ENCODE results near the gene DUSP7.

Gene DUSP7

DNA sequence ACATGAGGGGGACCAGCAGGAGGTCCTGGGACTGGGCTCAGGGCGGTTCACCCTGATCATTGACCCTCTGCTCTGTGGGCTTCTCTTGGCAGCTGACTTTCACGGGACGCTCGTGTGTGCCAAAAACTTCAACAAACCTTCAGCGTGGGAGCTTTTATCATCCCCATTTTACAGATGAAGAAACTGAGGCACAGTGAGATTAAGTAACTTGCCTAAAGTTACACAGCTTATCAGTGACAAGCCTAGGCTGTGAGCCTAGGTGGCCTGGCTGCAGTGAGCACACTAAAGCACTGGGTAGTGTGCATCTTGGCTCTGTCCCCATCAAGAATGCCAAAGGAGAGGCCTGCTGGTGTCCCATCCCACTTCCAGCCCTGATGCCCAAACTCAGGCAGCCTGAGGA lies 23.6 kb upstream of the DUSP7 start:
- H3K36me3 Mint-ChIP-seq (ENCODE audit: low read depth), result no peaks in the 10 kb centered on the region
- H3K9me3 Mint-ChIP-seq, result no peaks in the 10 kb centered on the region
- no peaks in the 10 kb centered on the region for H3K27me3 Mint-ChIP-seq (ENCODE audit: low read depth)
- no peaks in the 10 kb centered on the region for H3K4me1 Mint-ChIP-seq (ENCODE audit: low read depth)
- H3K4me3 Mint-ChIP-seq, result no peak overlapping the region
- no peak overlapping the region for H3K27ac Mint-ChIP-seq

DNA sequence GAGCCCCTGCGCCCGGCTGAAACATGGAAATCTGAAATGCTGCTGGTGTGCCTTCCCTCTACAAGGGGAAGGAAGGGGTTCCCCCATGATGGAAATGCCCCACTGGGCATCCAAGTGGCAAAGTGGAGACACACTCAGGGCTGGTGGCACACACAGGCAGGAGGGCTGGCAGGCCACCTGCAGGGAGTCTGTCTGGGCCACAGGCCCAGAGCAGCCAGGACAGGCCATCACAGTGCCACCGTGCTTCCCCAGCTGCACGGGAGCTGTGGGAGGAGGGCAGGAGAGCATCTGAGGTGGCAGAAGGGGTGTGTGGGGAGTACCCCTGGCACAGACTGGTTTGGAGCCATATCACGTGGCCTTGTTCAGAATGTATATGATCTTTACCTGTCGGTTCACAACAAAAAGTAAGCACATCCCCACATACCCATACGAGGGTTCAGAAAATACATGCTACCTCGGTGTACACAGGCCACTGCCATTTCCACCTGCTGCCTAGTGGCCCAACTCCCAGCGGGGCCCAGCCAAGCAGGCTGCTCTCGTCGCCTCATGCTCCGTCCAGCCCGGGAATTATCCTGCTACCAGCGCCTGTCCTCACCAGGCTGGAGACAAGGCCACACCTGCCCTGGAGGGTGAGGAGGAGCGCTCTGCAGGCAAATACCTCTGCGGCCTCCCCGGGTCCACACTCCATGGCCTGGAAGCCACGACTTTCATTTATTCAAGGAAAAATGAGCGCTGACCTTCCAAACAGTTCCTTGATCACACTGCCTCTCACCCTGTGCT lies 22.6 kb upstream of the DUSP7 start:
- H3K27me3 Mint-ChIP-seq (ENCODE audit: low read depth), result no peaks in the 10 kb centered on the region
- H3K36me3 Mint-ChIP-seq (ENCODE audit: low read depth), result no peaks in the 10 kb centered on the region
- no peak overlapping the region for H3K4me3 Mint-ChIP-seq
- no peaks in the 10 kb centered on the region for H3K4me1 Mint-ChIP-seq (ENCODE audit: low read depth)
- H3K9me3 Mint-ChIP-seq, result no peaks in the 10 kb centered on the region
- no peak overlapping the region for H3K27ac Mint-ChIP-seq

DNA sequence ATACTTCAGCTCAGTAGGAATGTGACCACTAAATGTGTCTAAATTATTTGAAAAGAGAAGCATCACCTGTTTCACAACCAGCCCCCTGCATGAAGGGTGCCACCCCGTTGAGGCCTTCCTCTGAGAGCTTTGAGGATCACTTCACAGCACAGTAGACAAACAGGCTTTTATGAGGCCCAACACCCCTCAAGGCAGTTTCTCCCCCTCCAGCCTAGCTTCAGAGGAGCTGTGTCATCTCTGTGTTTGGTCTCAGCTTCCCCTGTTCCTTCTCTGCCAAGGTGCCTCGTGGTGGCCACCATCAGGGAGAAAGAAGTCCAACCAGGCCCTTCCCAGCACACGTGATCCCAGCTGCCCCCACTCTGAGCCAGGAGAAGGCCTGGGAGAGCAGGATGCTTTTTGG lies 21.6 kb upstream of the DUSP7 start:
- H3K4me3 Mint-ChIP-seq, result no peak overlapping the region
- no peaks in the 10 kb centered on the region for H3K4me1 Mint-ChIP-seq (ENCODE audit: low read depth)
- H3K36me3 Mint-ChIP-seq (ENCODE audit: low read depth), result no peaks in the 10 kb centered on the region
- H3K9me3 Mint-ChIP-seq, result no peaks in the 10 kb centered on the region
- no peaks in the 10 kb centered on the region for H3K27me3 Mint-ChIP-seq (ENCODE audit: low read depth)
- no peak overlapping the region for H3K27ac Mint-ChIP-seq

DNA sequence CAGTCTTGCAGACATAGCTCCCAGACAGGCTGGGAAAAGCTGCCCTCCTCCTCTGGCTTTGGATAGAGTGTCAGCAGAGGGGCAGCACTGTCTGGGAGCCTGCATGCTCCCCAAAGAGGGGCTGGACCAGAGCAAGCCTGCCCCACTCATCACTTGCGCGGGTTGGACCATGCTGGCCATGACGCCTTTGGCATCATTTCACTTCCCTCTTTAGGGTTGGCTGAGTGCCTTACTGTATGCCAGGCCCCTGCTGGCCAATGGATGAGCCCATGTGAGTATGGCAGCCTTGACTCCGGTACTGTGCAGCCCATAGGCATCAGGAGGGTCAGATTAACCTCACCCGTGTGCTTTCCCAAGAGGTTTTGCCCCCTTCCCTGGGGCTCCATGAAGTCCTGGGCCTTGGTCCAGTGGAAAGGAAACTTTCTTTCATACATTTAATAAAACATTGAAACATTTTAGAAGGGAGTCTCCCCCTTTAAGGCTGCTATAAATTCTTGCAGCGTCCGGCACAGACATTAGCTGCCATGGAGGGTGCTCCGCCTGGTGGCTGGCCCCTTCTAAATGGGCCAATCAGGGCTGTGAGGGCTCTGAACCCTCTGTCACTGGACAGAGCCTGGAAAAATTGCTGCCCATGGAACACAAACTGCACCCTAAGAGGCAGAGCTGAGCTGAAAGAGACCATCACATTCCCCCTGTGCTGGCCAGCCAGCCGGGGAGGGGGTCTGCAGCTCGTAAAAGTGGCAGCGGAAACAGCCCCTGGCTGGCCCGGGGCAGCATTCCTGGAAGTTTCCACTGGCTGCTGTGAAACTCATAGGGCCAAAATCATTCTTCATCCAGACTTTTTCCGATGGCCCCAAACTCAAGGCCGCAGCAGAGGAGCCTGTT lies 20.8 kb upstream of the DUSP7 start:
- H3K27ac Mint-ChIP-seq, result no peak overlapping the region
- no peaks in the 10 kb centered on the region for H3K27me3 Mint-ChIP-seq (ENCODE audit: low read depth)
- no peaks in the 10 kb centered on the region for H3K9me3 Mint-ChIP-seq
- no peaks in the 10 kb centered on the region for H3K36me3 Mint-ChIP-seq (ENCODE audit: low read depth)
- H3K4me1 Mint-ChIP-seq (ENCODE audit: low read depth), result no peaks in the 10 kb centered on the region
- H3K4me3 Mint-ChIP-seq, result no peak overlapping the region

DNA sequence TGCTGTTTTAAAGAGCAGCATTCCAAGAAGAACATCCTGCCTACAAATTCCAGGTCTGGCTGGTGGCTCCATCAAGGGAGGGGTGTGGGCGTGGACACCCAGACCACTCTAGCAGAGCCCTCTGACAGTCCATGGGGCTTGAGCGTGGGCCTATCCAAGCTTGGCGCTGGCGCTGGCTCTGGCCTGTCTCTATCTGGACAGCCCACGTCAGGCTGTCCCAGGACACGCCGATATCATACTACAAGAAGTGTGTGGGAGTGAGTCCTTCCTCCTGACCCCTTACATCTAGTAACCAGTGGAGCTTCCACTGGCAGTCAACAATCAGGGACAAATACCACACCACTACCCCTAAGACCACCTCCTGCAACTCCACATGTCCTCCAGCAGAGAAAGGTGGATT lies 17.1 kb upstream of the DUSP7 start:
- no peaks in the 10 kb centered on the region for H3K27me3 Mint-ChIP-seq (ENCODE audit: low read depth)
- H3K36me3 Mint-ChIP-seq (ENCODE audit: low read depth), result no peaks in the 10 kb centered on the region
- H3K27ac Mint-ChIP-seq, result no peak overlapping the region
- H3K9me3 Mint-ChIP-seq, result no peaks in the 10 kb centered on the region
- no peak overlapping the region for H3K4me3 Mint-ChIP-seq
- H3K4me1 Mint-ChIP-seq (ENCODE audit: low read depth), result no peaks in the 10 kb centered on the region

DNA sequence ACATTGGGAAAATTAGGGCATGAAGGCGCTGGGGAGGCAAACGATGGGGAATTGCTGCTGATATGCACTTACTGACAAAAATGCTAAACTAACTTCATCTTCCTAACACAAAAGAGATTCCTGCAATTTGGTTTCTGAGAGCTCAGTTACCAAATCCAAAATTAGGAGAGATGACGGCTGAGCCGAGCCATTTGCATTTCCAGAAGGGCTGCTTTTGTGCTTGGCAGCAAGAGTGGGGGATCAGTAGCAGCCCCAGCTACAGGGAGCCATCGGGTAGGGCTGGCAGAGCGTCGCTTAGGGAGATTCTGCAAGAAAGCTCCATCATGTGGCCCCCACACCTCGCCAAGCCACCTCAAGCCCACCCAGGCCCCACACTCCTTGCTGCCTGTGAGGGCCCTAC lies 16.1 kb upstream of the DUSP7 start:
- no peaks in the 10 kb centered on the region for H3K4me1 Mint-ChIP-seq (ENCODE audit: low read depth)
- no peaks in the 10 kb centered on the region for H3K27me3 Mint-ChIP-seq (ENCODE audit: low read depth)
- no peaks in the 10 kb centered on the region for H3K9me3 Mint-ChIP-seq
- H3K36me3 Mint-ChIP-seq (ENCODE audit: low read depth), result no peaks in the 10 kb centered on the region
- H3K4me3 Mint-ChIP-seq, result no peak overlapping the region
- no peak overlapping the region for H3K27ac Mint-ChIP-seq

DNA sequence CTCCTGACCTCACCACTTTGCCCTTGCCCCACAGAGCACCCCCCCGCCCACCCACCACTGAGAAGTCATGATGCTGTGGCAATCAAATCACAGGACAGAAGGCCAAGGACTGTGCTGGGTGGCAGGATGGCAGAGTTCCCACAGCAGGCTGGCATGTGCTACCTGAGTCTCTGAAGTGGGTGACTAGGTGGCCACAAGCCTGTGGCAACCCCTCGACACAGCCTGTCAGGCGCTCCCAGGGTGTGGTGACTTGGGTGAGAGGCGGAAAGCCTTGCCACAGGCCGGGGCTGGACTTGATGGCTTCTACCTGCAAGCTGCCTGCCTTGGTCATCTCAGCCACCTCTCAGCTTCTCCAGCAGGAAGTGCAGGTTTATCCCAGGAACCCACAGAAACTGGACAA lies 15.6 kb upstream of the DUSP7 start:
- Mint-ChIP-seq H3K9me3 (no peaks in the 10 kb centered on the region), H3K27me3 (ENCODE audit: low read depth) (no peaks in the 10 kb centered on the region), H3K36me3 (ENCODE audit: low read depth) (no peaks in the 10 kb centered on the region), H3K27ac (no peak overlapping the region), H3K4me1 (ENCODE audit: low read depth) (no peaks in the 10 kb centered on the region), H3K4me3 (no peak overlapping the region)

DNA sequence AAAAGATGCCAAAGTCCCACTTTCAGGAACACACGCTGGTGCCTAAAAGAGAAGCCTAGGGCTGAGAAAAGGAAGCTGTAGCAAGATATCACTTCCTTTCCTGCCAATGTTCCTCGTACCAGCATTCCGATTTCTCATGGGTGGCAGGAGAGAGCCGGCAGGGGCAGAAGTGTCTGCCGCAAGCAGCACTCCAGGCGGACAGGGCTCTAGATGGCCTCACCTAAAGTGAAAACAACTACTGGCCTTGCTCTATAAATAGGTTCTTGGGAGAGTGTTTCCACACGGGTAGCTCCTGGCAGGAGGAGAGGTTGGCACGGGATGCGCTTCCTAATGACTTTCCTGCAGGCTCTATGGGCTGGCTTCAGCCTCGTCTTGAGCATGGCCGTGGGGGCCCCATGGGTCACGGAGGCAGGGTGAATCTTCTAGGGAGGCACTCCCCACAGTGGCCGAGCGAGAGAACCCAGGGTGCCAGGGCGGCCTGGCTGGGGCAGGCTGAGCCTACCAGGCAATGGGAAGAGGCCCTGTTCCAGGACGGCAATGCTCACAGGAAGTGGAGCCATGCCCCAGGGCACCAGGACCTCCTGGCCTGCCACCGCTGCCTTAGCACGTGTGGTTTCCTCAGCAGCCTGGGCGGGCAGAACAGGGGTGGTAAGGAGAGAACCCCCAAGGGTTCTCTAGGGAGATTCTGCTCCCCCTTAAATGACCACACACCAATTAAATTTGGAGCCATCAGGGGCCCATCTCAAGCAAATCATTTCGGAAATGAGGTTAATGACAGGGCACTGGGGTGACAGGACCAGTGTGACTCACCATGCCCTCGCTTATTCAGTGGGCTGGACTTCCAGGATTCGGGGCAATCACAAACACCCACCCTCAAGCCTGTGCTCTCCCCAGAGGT lies 14.6 kb upstream of the DUSP7 start:
- Mint-ChIP-seq H3K4me3 (no peak overlapping the region), H3K9me3 (no peaks in the 10 kb centered on the region), H3K27ac (no peak overlapping the region), H3K4me1 (ENCODE audit: low read depth) (no peaks in the 10 kb centered on the region), H3K27me3 (ENCODE audit: low read depth) (no peaks in the 10 kb centered on the region), H3K36me3 (ENCODE audit: low read depth) (no peaks in the 10 kb centered on the region)

DNA sequence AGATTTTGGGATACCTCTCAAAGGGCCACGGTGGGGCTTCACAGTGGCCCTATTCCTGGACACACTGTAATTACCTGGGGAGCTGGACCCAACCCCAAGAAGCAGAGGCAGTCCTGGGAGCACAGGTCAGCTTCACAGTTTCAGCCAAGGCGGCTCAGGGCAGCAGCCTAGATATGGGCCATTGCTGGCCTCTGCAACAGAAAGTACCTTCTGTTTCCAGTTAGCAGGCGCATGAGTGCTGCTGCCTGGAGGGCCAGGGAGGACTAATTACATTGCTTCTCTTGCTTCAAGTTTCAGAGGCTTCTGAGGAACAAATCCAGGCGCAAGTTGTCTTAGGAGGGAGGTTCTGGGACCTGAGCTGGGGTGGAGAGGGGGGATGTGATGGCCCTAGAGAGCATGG lies 13.5 kb upstream of the DUSP7 start:
- no peak overlapping the region for H3K27ac Mint-ChIP-seq
- H3K4me3 Mint-ChIP-seq, result no peak overlapping the region
- no peaks in the 10 kb centered on the region for H3K27me3 Mint-ChIP-seq (ENCODE audit: low read depth)
- no peaks in the 10 kb centered on the region for H3K4me1 Mint-ChIP-seq (ENCODE audit: low read depth)
- no peaks in the 10 kb centered on the region for H3K9me3 Mint-ChIP-seq
- no peaks in the 10 kb centered on the region for H3K36me3 Mint-ChIP-seq (ENCODE audit: low read depth)

DNA sequence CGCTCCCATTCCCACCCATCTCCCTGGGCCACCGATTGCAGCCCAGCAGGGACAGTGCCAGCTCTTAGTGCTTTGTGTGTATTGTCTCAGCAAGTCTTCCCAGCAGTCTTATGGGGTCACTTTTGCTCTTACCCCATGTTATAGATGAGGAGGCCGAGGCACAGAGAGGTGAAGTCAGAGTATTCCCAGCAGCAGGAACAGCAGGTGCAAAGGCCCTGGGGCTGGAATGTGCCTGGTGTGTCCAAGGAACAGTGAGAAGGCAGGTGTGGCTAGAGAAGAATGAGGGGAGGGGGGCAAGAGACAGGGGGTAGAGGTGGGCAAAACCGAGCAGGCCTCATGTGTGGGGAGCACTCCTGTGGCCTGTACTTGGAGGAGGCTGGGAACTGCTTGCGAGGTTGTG lies 12.8 kb upstream of the DUSP7 start:
- Mint-ChIP-seq H3K27me3 (ENCODE audit: low read depth) (no peaks in the 10 kb centered on the region), H3K27ac (no peak overlapping the region), H3K9me3 (no peaks in the 10 kb centered on the region), H3K36me3 (ENCODE audit: low read depth) (no peaks in the 10 kb centered on the region), H3K4me3 (no peak overlapping the region), H3K4me1 (ENCODE audit: low read depth) (no peaks in the 10 kb centered on the region)

DNA sequence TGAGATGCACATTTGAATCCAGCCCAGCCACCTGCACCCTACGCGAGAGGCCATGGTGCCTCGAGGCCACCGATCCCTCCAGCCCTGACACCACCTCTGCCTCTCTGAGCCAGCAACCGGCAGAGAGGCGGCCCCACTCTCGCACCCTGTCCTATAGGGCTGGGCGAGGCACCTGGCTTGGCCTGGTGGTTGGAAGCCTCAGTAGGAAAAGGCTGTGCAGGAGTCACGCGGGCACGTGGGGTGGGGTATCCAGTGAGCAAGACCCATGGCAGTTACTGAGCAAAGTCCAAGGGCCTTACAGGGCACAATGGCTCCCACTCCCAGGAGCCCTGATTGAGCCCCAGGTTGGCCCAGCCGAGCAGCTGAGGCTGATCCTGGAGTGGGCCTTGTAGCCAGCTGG lies 12.4 kb upstream of the DUSP7 start:
- H3K36me3 Mint-ChIP-seq (ENCODE audit: low read depth), result no peaks in the 10 kb centered on the region
- no peaks in the 10 kb centered on the region for H3K27me3 Mint-ChIP-seq (ENCODE audit: low read depth)
- H3K4me1 Mint-ChIP-seq (ENCODE audit: low read depth), result no peaks in the 10 kb centered on the region
- no peak overlapping the region for H3K4me3 Mint-ChIP-seq
- H3K9me3 Mint-ChIP-seq, result no peaks in the 10 kb centered on the region
- H3K27ac Mint-ChIP-seq, result no peak overlapping the region

DNA sequence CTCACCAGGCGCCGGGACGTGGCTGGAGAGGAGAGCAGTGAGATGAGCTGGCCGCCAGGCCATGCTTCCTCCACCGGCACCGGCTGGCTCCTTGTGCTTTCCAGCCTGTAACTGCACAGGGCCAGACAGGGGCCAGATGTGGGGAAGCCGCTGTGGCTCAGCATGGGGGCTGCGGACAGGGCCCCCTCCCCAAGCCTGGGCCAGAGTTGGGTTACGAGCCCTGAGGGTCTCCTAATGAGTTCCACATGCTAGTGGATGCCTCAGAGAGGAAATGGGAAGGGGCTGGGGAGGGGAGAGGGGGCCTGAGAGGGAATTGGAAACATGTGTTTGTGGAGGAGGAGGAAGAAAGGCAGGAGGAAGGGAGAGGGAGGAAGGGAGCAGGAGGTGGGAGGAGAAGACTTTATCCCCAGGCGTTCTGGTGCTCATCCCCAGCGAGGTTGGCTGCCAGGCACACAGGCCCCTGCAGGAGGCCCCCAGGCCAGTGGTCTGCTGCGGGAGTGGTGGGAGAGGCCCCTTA lies 11.7 kb upstream of the DUSP7 start:
- no peaks in the 10 kb centered on the region for H3K4me1 Mint-ChIP-seq (ENCODE audit: low read depth)
- no peaks in the 10 kb centered on the region for H3K27me3 Mint-ChIP-seq (ENCODE audit: low read depth)
- H3K9me3 Mint-ChIP-seq, result no peaks in the 10 kb centered on the region
- H3K36me3 Mint-ChIP-seq (ENCODE audit: low read depth), result no peaks in the 10 kb centered on the region
- H3K4me3 Mint-ChIP-seq, result no peak overlapping the region
- H3K27ac Mint-ChIP-seq, result no peak overlapping the region

DNA sequence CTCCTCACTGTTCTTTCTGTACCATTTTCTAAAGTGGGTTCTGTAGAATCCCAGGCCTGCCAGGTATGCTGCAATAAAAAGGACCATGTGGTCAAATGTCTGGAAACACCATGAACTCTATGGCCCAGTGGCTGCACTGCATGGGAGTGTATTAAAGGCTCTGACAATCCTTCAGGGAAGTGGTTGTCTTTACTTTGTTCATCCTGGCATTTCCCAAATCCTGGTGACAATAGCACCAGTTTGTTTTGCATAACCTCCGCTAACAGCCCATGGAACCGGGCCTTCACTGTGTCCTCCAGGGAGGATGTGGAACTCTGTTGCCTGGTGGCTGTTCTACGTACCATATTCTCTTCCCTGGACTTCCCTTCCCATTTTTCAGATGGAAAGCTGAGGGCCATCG lies 11.2 kb upstream of the DUSP7 start:
- H3K27ac Mint-ChIP-seq, result no peak overlapping the region
- peaks cover under 1% of the 10 kb centered on the region for H3K4me1 Mint-ChIP-seq (ENCODE audit: low read depth)
- H3K4me3 Mint-ChIP-seq, result no peak overlapping the region
- H3K9me3 Mint-ChIP-seq, result no peaks in the 10 kb centered on the region
- H3K36me3 Mint-ChIP-seq (ENCODE audit: low read depth), result no peaks in the 10 kb centered on the region
- no peaks in the 10 kb centered on the region for H3K27me3 Mint-ChIP-seq (ENCODE audit: low read depth)

DNA sequence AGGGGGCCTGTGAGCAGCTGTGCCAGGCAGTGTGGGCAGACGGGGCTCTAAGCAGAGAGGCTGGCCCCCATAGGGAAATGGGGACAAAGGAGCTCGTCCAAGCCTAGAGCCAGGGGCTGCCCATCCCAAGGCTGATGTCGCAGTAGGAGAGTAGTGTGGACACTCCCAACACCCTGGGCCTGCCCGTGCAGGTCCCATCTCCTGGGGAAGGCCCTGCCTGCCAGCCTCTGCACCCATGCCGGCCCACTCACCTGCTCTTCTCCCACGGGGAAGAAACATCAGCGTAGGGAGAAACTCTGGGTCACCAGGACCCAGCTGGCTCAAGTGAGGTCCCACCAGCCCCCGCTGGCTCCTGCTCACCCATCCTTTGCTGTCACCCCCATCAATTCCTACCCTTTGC lies 10.7 kb upstream of the DUSP7 start:
- Mint-ChIP-seq H3K4me1 (ENCODE audit: low read depth) (peaks cover 4% of the 10 kb centered on the region), H3K9me3 (no peaks in the 10 kb centered on the region), H3K4me3 (no peak overlapping the region)

More for the DNA sequence above, 10.7 kb upstream of the DUSP7 start:
- H3K27me3 Mint-ChIP-seq (ENCODE audit: low read depth), result no peaks in the 10 kb centered on the region
- no peak overlapping the region for H3K27ac Mint-ChIP-seq
- no peaks in the 10 kb centered on the region for H3K36me3 Mint-ChIP-seq (ENCODE audit: low read depth)

All from T-helper 1 cell treated with Interleukin-12 subunit alpha and Interleukin-12 subunit beta and Interleukin-4 antibody, amounts not matched to agents 30 μg/mL and 1 μg/mL, for 36 hours (primary cell).